IMR-90 (cell line): ENCODE results near the gene RAPGEF5. TPM values are rescaled to one million over a fixed set of nuclear protein-coding genes. Genes with fewer than 3 reads are reported as not detected.

Experiments
- ATAC-seq: fragments of 200-7000 bp; cut with Tn5 transposase; 2 replicates; pipeline ENCODE4 v1.9.1; 2020; ENCODE audit warnings: low read depth, mild to moderate bottlenecking, moderate library complexity
- BruUV-seq: library from RNA; stranded (reverse); fragments of 400-500 nt; replicated peaks from 2 replicates; lab custom pipeline; 2021; lab: Mats Ljungman, UMichigan
- CTCF ChIA-PET: fragments of 300-600 bp; formaldehyde crosslinking; extraction: SDS; loops from one replicate; lab custom pipeline; 2021; ENCODE audit warnings: antibody characterized with exemption; lab: Yijun Ruan, JAX
- POLR2A ChIA-PET: fragments of 300-600 bp; sonication (Branson Sonifier 250); formaldehyde crosslinking; loops from one replicate; lab custom pipeline; 2022; ENCODE audit warnings: antibody characterized with exemption; ENCODE audit not compliant: unreplicated experiment; lab: Charles Lee
- DNase-seq: peaks from one replicate; pipeline ENCODE4 v3.0.0; 2013
- H2AFZ ChIP-seq: replicated peaks from 2 replicates; pipeline ENCODE3; 2013; ENCODE audit warnings: low read length, mild to moderate bottlenecking; ENCODE audit not compliant: poor library complexity
- H2AK5ac ChIP-seq: 2 replicates; pipeline ENCODE4 v1.6.1; 2013; ENCODE audit warnings: low read depth, low read length, inconsistent platforms
- H2AK9ac ChIP-seq: replicated peaks from 2 replicates; pipeline ENCODE3; 2013; ENCODE audit warnings: mild to moderate bottlenecking, low read depth, low read length, moderate library complexity; ENCODE audit not compliant: poor library complexity
- H2BK120ac ChIP-seq: 2 replicates; pipeline ENCODE4 v1.6.1; 2013; ENCODE audit warnings: low read depth, low read length, inconsistent platforms
- H2BK15ac ChIP-seq: 3 replicates; pipeline ENCODE4 v1.6.1; 2013; ENCODE audit warnings: low read depth, low read length, inconsistent platforms
- H2BK20ac ChIP-seq: 2 replicates; pipeline ENCODE4 v1.6.1; 2013; ENCODE audit warnings: low read depth, mild to moderate bottlenecking, inconsistent platforms, low read length, moderate library complexity
- H2BK5ac ChIP-seq: 2 replicates; pipeline ENCODE4 v1.6.1; 2013; ENCODE audit warnings: mild to moderate bottlenecking, low read depth, low read length, inconsistent platforms; ENCODE audit not compliant: poor library complexity, severe bottlenecking
- H3K14ac ChIP-seq: replicated peaks from 2 replicates; pipeline ENCODE4 v1.6.1; 2013; ENCODE audit warnings: low read depth, low read length, inconsistent platforms
- H3K18ac ChIP-seq: 2 replicates; pipeline ENCODE4 v1.6.1; 2013; ENCODE audit warnings: low read depth, low read length, control low read depth
- H3K23ac ChIP-seq: 2 replicates; pipeline ENCODE4 v1.6.1; 2013; ENCODE audit warnings: low read depth, low read length, inconsistent platforms
- H3K27ac ChIP-seq: 2 replicates; pipeline ENCODE4 v1.5.1; 2013; ENCODE audit warnings: mild to moderate bottlenecking, control low read depth, low read length; ENCODE audit not compliant: insufficient read depth
- H3K27me3 ChIP-seq: 2 replicates; pipeline ENCODE4 v1.6.1; 2013; ENCODE audit warnings: low read length; ENCODE audit not compliant: control insufficient read depth, insufficient read depth
- H3K36me3 ChIP-seq: 2 replicates; pipeline ENCODE4 v1.6.1; 2013; ENCODE audit warnings: low read length, mixed read lengths; ENCODE audit not compliant: control insufficient read depth, insufficient read depth
- H3K4ac ChIP-seq: 2 replicates; pipeline ENCODE4 v1.6.1; 2013; ENCODE audit warnings: low read depth, low read length, inconsistent platforms
- H3K4me1 ChIP-seq: 2 replicates; pipeline ENCODE4 v1.6.1; 2013; ENCODE audit warnings: low read length, mixed read lengths; ENCODE audit not compliant: control insufficient read depth, insufficient read depth
- H3K4me2 ChIP-seq: 2 replicates; pipeline ENCODE4 v1.6.1; 2013; ENCODE audit warnings: low read depth, mild to moderate bottlenecking, control low read depth, low read length, moderate library complexity
- H3K4me3 ChIP-seq: 2 replicates; pipeline ENCODE4 v1.5.1; 2013; ENCODE audit warnings: low read depth, mild to moderate bottlenecking, control low read depth, low read length, moderate library complexity; ENCODE audit not compliant: insufficient read depth
- H3K56ac ChIP-seq: 2 replicates; pipeline ENCODE4 v1.6.1; 2013; ENCODE audit warnings: low read length, inconsistent platforms; ENCODE audit not compliant: insufficient read depth; ENCODE audit errors: extremely low read depth
- H3K79me1 ChIP-seq, 2 experiments: 2 replicates each; pipeline ENCODE4 v1.6.1; 2013; ENCODE audit warnings: low read length in 2 of 2, inconsistent platforms in 1 of 2, low read depth in 1 of 2
- H3K9ac ChIP-seq: 2 replicates; pipeline ENCODE4 v1.6.1; 2013; ENCODE audit warnings: low read depth, low read length, control low read depth
- H3K9me1 ChIP-seq: 2 replicates; pipeline ENCODE4 v1.6.1; 2013; ENCODE audit warnings: low read length, inconsistent platforms; ENCODE audit not compliant: insufficient read depth
- H3K9me3 ChIP-seq: 2 replicates; pipeline ENCODE4 v1.6.1; 2013; ENCODE audit warnings: low read length; ENCODE audit not compliant: control insufficient read depth, insufficient read depth
- H4K20me1 ChIP-seq: 2 replicates; pipeline ENCODE4 v1.6.1; 2013; ENCODE audit warnings: low read length, inconsistent platforms; ENCODE audit not compliant: insufficient read depth
- H4K5ac ChIP-seq: 2 replicates; pipeline ENCODE4 v1.6.1; 2013; ENCODE audit warnings: mild to moderate bottlenecking, low read depth, low read length, control low read depth
- H4K8ac ChIP-seq, 2 experiments: 2 replicates each; pipeline ENCODE4 v1.6.1; 2013; ENCODE audit warnings: low read depth in 2 of 2, low read length in 2 of 2, control low read depth in 1 of 2, inconsistent platforms in 1 of 2
- H4K91ac ChIP-seq: 2 replicates; pipeline ENCODE4 v1.6.1; 2013; ENCODE audit warnings: low read depth, low read length, inconsistent platforms; ENCODE audit not compliant: insufficient read depth
- FOS ChIP-seq: fragments of 150-350 bp; IDR thresholded peaks from 2 replicates; pipeline ENCODE4 v1.6.1; 2016; ENCODE audit warnings: low read depth, low read length
- MAFK ChIP-seq: IDR thresholded peaks from 2 replicates; pipeline ENCODE4 v1.6.1; 2012; ENCODE audit warnings: low read depth, low read length, improper control_type of control experiment
- NFE2L2 ChIP-seq: fragments of 150-350 bp; IDR thresholded peaks from 2 replicates; pipeline ENCODE4 v1.6.1; 2016; ENCODE audit warnings: low read depth, mild to moderate bottlenecking, low read length
- POLR2A ChIP-seq: IDR thresholded peaks from 2 replicates; pipeline ENCODE4 v1.6.1; 2012; ENCODE audit warnings: mild to moderate bottlenecking, low read depth, low read length
- WGBS, 2 experiments: methylation state at CpG; one replicate each; pipeline versions ENCODE4 v1.1.5 to v1.1.7; 2013; ENCODE audit warnings: missing lambda C conversion rate in 2 of 2; ENCODE audit not compliant: insufficient read length in 1 of 2; ENCODE audit errors: extremely low coverage in 2 of 2; 5-methylcytosine and 5-hydroxymethylcytosine counted together
- dilution Hi-C: fragments of 300-500 bp; cut with HindIII; formaldehyde crosslinking; loops from one replicate; pipeline ENCODE4 v1.14.3; 2018; ENCODE audit warnings: low sequenced_read_pairs; ENCODE audit not compliant: unreplicated experiment
- in situ Hi-C: fragments of 300-500 bp; cut with MboI; formaldehyde crosslinking; loops from 3 replicates; pipeline ENCODE4 v1.14.3; 2019; ENCODE audit warnings: low sequenced_read_pairs, inconsistent platforms, mixed read lengths
- intact Hi-C: fragments of 100-400 bp; cut with micrococcal nuclease; formaldehyde crosslinking; loops from 2 replicates; pipeline ENCODE4 v1.10.0; 2022
- polyA plus RNA-seq, 3 experiments: library from polyadenylated mRNA; depleted of rRNA; stranded (reverse); fragments of >200 nt; gene quantifications; 2 replicates each; pipeline ENCODE4 v1.2.3, GENCODE V29; 2012; ENCODE audit warnings: low replicate concordance in 1 of 3
- total RNA-seq: library from RNA; depleted of rRNA; stranded (reverse); fragments of >200 nt; gene quantifications from 2 replicates; pipeline ENCODE4 v1.2.3, GENCODE V29; 2012

RAPGEF5 gene
- total and polyA plus RNA-seq, 2 of the 4 experiments (the other 2 are of a cell fraction): 0.05 to 0.18 TPM

GRCh38 chr7:22231141-22231540 is 125.8 kb downstream of the RAPGEF5 start:
- Histone ChIP-seq H3K14ac (no peak overlapping the region), H3K18ac (no peak overlapping the region), H3K27ac (no peak overlapping the region), H3K36me3 (no peaks in the 10 kb centered on the region), H2BK15ac (no peak overlapping the region), H3K9me3 (no peaks in the 10 kb centered on the region), H3K9me1 (no peaks in the 10 kb centered on the region), H3K4me2 (no peak overlapping the region), H3K4me1 (no peaks in the 10 kb centered on the region), H4K20me1 (no peaks in the 10 kb centered on the region), H4K8ac (no peak overlapping the region), H2AK5ac (no peak overlapping the region), H2AK9ac (no peak overlapping the region), H3K23ac (no peak overlapping the region), H3K9ac (no peak overlapping the region), H4K5ac (no peak overlapping the region), H2BK5ac (no peak overlapping the region), H3K79me1 (no peaks in the 10 kb centered on the region), H3K4me3 (no peak overlapping the region), H3K56ac (no peak overlapping the region), H2AFZ (no peak overlapping the region), H2BK20ac (no peak overlapping the region), H3K27me3 (0 out of 2 replicates have a peak, but pooled peaks cover 1% of the 10 kb centered on the region), H4K91ac (no peak overlapping the region), H3K4ac (no peak overlapping the region), H2BK120ac (no peak overlapping the region)
- no CpG with 5 or more reads among the region's 1 CpG for WGBS, 2 experiments
- in situ Hi-C loops: no loop called here
- ChIA-PET POLR2A (no interaction called here), CTCF (no interaction called here)
- no TSS peak for BruUV-seq
- ATAC-seq: no peak
- dilution Hi-C loops: no loop called here
- TF ChIP-seq MAFK (no peak), NFE2L2 (no peak), FOS (no peak), POLR2A (no peak)
- intact Hi-C loops: no loop called here
- DNase-seq: no peak
